GF-D8 (cell line): ENCODE data around the gene MEP1B.

Experiments used
- DNase-seq: peaks from one replicate; lab custom pipeline; 2025; lab: John Stamatoyannopoulos, UW

MEP1B gene

DNA sequence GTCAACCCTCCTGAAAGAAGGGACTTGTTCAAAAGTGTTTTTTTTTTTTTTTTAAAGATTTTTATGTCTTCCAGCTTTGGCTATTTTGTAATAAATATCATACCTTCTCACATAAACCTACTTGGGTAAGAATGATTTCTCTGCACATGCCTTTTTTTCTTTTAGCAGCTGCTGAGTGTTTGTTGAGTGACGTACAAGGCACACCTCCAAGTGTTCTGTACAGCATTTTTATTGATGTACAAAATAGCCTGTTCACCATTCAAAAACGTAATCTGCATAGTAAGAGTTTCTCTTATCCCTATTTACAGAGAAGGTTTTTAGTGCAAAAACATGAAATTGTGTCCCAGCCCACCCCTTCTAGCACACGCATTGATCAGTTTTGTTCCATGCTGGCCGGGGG, 77.6 kb downstream of the MEP1B start:
- DNase-seq, result no peak
